Activated T-cell treated with anti-CD3 and anti-CD28 coated beads, Interleukin-2, amount 50 U/mL, for 1 hour (primary cell): ENCODE measurements around the gene OR11A1.
"Not testable (repeated sequence)": the region's sequence is repeated elsewhere in the genome, so short reads cannot be mapped to it uniquely, and the experiment has no call there.

Experiments
- DNase-seq: peaks from one replicate; pipeline ENCODE4 v3.0.0-alpha.2; 2020

OR11A1 gene

DNA sequence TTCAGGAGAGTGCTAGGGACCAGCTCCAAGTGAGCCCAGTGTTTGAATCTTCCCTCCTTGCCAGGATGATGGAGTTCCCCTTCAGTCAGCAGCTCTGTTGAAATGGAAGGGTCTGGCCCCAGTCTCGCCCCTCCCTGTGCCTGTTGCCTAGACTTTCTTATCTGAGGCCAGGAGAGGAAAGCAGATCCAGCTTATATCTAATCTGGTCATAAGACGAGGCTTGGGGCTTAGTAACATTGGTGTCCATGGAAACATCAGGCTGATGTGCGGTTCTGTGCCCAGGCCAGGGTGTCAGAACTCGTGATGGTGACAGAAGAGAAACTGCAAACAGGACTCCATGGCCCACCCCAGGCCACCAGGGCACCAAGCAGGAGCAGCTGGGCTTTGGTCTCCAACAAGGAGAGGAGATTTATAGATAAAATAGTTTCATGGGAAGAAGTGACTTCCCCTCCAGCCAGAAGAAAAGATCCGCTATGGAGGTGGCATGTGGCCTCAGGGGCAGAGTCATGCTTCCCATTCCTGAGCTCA, 21.1 kb upstream of the OR11A1 start:
- DNase-seq: no peak

DNA sequence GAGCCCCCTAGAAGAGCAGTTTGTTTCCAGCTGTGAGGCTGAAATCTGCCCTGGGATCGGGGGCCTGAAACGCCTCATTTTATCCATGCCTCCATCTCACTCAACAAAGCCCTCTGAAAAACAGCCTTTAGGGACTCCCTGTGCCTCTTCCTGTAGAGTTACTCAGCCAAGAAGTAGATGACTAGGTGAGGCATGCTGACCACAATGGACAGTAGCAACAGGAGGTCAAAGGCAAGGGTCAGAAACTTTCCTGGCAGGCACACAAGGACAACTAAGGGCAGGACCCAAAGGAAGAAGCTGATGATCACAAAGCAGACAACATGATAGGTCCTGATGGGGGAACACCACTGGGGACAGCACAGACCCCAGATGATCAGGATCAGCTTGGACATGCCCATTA, 18.1 kb upstream of the OR11A1 start:
- no peak for DNase-seq

DNA sequence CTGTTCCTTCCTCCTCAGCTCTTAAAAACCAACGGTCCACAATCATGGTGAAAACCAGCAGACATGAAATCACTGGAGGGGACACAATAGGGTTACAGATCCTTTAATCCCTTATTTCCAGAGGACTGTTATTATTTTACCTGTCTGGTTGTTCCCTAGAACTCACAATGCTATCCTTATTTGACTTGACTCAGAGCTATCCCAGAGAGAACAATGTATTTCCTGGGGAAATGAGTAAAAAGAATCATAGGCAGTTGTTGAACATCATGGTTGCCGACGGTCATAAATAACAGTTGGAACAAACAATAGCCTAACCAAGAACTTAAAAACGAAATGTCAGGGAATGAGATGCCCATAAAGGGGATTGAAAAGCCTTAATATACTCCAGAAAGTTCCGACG, 9.4 kb upstream of the OR11A1 start:
- DNase-seq: no peak

DNA sequence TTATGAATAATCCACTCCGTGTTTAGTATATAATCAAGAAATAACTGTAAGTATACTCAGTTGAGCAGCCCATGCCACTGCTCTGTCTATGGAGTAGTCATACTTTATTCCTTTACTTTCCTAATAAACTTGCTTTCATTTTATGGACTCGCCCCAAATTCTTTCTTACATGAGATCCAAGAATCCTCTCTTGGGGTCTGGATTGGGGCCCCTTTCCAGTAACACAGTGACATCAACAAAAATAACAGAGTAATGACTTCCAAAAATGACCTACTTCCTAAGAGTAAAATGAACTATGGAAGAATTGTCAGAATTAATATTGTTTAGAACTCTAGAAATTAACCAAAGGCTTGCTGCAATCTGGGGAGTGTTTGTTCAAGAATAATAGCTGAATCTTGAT, 8.9 kb upstream of the OR11A1 start:
- no peak for DNase-seq

DNA sequence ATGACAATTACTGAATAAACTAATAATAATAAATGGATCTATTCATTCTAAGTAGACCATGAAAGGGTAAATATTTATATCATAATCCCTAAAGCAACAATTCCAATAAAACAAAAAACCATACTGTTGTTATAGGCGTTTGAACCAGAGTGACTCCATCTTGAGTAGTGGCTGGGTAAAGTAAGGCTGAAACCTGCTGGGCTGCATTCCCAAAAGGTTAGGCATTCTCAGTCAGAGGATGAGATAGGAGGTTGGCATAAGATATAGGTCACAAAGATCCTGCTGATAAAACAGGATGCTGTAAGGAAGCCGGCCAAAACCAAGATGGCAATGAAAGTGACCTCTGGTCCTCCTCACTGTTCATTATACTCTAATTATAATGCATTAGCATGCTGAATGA, 8.4 kb upstream of the OR11A1 start:
- DNase-seq: no peak

DNA sequence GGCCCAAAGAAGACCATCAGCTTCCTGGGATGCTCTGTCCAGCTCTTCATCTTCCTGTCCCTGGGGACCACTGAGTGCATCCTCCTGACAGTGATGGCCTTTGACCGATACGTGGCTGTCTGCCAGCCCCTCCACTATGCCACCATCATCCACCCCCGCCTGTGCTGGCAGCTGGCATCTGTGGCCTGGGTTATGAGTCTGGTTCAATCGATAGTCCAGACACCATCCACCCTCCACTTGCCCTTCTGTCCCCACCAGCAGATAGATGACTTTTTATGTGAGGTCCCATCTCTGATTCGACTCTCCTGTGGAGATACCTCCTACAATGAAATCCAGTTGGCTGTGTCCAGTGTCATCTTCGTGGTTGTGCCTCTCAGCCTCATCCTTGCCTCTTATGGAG, 5.2 kb upstream of the OR11A1 start:
- no peak for DNase-seq

DNA sequence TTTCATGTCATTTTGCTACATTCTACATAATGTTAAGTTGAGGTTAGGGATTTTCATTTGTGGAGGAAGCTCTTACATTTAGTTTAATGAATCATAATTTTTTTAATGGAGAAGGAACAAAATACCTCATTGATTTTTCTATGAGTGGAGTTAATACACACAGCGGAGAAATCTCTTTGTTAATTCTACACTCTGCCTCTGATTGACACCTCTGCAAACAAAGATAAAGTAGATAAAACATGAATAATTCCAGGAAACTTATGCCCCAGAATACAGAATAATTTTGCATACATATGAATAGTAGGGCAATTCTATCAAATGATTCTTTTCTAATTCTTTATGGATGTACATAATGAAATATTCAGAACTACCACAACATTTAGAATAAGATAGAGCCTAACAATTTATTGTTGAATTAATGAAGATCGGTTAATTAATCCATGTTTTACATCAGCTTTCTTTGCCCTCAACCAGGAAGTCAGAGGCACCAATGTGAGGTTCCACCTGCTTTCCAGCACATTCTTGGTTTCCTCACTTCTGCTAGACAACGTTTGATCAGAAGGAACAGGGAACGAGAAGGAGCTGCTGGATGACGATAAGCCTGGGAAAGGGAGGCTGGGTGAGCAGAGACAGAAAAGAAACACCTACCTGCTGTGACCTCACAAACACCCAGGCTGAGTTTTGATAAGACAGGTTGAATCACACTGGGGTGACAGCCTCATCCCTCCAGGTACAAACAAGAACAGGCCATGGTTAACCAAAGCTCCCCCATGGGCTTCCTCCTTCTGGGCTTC, 4.3 kb upstream of the OR11A1 start:
- DNase-seq: no peak

DNA sequence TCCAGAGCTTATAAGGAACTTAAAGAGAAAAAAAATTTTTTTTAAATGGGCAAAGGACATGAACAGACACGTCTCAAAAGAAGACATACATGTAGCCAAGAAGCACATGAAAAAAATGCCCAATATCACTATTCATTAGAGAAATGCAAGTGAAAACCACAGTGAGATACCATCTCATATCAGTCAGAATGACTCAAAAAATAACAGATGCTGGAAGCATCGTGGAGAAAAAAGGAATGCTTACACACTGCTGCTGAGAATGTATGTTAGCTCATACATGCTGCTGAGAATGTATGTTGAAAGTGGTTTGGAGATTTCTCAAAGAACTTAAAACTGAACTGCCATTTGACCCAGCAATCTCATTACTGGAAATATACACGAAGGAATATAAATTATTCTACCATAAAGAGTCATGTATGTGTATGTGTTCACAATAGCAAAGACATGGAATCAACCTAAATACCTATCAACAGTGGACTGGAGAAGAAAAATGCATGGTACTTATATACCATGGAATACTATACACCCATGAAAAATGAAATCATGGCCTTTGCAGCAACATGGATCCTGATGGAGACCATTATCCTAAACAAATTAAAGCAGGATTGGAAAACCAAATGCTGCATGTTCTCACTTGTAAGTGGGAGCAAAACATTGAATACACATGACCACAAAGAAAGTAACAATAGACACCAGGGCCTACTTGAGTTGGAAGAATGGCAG, 5.2 kb downstream of the OR11A1 start:
- no peak for DNase-seq

DNA sequence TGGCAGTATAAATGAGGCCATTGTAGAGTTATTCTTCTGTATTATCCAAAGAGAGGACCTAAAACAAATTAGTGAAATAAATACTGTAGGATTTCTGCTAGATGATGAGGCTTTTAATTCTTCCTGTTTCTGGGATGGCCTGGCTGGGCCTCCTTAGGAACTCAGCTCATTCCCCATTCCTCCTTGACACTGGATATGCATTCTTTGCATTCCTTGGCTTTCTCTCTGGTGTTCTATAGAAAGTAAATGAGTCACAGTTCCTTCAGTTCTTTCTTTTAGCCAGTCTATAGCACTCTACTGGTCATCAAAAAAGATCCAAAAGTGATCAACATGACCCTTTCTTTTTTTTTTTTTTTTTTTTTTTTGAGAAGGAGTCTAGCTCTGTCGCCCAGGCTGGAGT, 9.2 kb downstream of the OR11A1 start:
- DNase-seq: no peak

DNA sequence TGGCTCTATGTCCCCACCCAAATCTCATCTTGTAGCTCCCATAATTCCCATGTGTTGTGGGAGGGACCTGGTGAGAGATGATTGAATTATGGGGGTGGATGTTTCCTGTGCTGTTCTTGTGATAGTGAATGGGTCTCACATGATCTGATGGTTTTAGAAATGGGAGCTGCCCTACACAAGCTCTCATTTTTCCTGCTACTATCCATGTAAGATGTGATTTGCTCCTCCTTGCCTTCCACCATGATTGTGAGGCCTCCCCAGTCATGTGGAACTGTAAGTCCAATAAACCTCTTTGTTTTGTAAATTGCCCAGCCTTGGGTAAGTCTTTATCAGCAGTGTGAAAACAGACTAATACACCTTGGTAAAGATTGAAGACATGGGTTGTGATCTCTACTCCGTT, 12.8 kb downstream of the OR11A1 start:
- DNase-seq: not testable (repeated sequence)

DNA sequence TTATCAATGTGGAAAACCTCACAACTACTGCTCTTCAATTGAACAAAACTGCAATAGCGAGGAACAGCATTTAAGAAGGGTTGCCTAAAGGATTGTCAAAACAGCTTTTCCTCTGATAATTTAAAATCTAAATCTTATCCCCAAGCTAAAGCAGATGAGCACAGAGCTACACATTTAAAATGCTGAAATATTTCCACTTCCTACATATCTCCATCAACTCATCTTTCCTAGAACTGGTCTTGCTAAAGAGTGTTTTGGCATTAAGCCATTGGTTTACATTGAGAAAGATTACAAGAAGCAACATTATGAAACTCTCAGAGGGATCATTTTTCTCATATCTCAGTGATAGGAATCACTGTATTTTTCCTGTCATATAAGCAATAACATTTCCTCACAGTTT, 14.2 kb downstream of the OR11A1 start:
- DNase-seq: no peak

DNA sequence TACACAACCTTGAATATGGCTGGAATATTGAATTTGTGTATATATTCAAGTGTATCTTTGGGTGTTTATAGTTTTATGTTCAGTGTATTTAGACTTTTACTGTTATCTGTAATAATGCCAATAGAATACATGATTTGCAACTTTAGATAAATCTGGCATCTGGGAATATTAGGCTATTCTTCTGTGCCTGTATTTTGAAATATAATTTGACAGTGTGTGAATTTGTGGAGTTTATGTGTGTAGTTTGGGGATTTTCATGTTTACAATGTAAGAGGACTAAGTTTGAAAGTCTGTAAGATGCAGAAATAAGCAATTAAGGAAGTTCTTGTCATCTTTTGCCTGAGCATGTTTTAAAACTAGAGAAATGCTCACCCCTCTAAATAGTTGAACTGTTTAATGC, 17.9 kb downstream of the OR11A1 start, which contains the start of gene OR10C1:
Gene OR10C1 (plus strand): TSS at position 301 of the 400 bp plus-strand sequence. CDS start 710 bp downstream, outside the sequence.
- no peak for DNase-seq

DNA sequence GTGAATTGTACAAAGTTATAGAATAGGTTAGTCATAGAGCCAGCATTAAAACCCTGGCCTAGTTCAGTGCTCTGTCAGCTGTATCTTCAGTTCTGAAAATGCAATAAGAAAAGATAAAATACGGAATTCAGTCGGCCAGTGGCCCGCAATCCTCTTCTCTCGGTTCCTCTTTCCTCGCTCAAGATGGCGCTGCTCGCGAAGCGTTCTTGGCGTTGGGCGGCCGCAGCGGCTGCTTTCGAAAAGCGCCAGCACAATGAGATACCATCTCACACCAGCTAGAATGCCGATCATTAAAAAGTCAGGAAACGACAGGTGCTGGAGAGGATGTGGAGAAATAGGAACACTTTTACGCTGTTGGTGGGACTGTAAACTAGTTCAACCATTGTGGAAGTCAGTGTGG, 20.1 kb downstream of the OR11A1 start:
- not testable (repeated sequence) for DNase-seq

DNA sequence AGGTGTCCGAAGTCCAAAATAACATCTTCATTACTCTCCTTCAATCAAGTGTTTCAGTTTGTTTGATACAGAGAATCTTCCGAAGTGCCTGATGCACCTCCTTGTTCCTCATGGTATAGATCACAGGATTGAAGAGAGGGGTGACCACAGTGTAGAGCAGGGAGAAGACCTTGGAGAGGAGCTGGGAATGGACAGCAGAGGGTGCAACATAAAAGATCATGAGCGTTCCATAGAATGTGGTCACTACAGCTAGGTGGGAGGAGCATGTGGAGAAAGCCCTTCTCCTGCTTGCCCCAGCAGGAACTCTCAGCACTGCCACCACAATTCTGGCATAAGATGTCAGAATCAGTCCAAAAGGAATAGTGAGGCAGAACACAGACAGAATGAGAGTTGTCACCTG, 30.2 kb downstream of the OR11A1 start:
- no peak for DNase-seq

DNA sequence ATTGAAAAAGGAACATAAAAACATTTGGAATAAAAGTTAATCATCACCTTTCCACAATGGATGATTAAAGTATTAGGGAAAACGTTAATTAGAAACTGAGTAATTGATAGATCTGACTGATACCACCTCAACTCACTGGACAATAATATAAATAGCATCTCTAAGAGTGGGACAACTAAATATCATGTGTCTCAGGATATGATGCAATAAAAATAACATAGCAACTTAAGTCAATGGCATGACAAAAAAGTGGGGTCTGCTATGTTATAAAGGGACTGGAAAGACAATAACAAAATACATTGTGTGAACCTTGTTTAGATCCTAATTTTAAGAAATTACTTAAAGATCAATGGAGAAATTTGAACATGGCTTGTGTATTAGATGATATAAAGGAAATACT, 31.8 kb downstream of the OR11A1 start:
- no peak for DNase-seq

DNA sequence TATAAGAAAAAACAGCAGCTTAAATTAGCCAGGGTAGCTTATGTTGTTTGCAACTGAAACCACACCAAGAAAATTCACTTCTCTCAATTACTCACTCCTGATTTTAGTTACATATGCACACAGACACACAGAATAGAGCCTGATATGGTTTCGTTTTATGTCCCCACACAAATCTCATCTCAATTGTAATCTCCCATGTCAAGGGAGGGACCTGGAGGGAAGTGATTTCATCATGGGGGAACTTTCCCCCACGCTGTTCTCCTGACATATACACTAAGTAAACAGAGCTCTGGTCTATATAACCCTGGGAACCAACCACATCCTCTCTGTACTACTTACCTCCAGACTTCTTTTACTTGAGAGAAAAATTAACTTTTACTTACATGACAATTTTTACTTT, 32.3 kb downstream of the OR11A1 start:
- DNase-seq: no peak

DNA sequence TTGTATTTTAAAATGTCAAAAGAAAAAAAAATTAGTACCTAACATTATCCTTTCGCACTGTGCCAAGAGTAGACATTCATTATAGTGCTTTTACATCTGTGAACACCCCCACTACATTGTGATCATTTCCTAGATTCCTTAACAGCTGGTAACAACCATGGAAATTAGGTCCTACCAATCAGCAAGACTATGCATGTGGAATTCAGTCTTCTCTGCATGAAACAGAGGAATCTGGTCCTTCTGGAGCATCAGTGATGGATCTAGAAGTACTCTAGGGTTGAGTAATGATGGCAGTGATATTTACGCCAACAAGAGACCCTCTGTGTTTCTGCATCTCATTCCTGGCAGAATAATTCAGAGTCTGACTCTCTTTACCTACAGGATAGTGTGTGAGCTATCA, 32.7 kb downstream of the OR11A1 start:
- no peak for DNase-seq

DNA sequence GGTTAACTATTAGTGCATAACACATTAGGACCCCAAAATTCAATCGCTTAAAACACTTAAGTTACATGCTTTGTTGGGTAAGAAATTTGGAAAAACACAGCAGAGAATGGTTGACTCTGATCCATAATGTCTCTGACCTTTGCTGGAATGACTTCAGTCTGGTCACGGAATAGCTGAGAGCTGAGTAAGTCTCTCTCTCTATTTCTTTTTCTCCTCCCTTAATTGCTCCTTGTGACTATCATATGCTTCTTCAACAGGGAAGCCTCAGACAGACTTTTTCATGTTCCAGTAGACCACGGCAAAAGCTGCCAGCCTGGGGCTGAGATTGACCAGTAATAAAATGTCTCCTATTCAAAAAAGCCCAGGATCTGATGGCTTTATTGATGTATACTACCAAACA, 37.4 kb downstream of the OR11A1 start:
- DNase-seq: no peak

DNA sequence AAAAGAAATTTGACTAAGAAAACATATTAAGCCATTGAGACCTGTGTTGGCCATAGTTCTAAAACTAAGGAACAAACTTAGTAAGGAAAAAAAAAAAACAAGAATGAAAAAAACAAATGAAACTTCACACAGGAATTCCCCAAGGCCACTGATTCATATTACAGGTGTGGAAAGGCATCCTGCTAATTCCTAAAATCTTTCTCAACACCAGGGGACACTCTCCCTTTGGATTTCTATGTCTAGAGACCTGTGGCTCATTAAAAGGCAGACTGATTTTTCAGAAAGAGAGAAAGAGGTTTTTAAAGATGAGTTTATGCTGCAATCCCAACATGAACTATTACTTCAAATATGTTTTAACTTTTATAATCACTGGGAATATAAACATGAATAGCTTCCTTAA, 42.3 kb downstream of the OR11A1 start, which contains the start of gene OR12D1:
Gene OR12D1 (plus strand): TSS at position 341 of the 400 bp plus-strand sequence.
- no peak for DNase-seq

DNA sequence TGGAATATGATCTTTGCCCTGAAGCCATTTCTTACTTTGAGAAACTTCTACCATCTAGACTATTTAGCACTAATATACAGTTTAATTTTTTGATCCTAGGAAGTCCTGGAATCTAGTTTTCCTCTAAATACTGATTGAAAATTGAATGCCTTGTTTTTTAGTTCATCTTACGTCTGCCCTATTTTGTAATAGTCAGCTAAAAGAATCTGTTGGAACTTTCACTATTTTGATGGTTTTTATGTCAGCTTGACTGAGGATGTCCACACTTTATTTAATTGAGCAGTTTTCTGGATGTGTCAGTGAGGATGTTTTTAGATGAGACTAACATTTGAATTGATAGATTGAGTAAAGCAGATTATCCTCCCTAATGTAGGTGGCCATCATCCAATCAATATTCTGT, 53.1 kb downstream of the OR11A1 start:
- DNase-seq: no peak

DNA sequence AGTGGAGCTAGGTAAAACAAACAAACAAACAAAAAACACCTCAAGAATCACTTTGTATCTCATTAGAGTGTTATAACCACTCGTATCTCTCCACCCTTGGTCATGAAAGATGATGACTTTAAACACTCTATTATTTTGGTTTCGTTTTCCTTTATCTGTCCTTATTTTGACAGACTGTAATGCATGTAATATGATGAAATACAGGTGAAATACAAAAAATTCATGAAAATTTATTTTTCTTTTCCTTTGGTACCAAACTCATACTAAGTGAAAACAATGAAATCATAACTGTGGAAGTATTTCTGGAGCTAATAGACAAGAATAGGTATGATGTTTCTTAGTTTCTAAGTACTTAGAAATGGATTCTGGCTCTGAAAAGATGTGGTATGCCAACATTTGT, 57.3 kb downstream of the OR11A1 start:
- DNase-seq: no peak

DNA sequence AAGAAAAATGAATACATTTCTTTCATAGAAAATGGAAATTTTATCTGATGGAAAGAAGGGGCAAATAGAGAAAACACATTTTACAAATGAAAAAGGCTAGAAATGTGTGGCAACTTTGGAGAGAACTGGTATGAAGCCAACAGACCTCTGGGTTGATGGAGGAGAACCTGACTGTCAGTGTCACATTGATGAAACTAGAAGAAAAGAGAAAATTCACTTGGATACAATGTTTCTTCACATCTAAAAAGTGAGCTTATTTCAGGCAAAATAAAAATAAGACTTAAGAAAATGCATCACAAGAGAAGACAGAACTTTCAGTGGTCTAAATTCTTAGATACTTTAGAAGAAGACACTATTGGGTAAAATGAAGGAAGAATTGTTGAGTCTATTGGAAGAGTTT, 61.5 kb downstream of the OR11A1 start, which contains the start of gene OR12D2:
Gene OR12D2 (plus strand): TSS at position 301 of the 400 bp plus-strand sequence. CDS start 1,069 bp downstream, outside the sequence.
- no peak for DNase-seq

DNA sequence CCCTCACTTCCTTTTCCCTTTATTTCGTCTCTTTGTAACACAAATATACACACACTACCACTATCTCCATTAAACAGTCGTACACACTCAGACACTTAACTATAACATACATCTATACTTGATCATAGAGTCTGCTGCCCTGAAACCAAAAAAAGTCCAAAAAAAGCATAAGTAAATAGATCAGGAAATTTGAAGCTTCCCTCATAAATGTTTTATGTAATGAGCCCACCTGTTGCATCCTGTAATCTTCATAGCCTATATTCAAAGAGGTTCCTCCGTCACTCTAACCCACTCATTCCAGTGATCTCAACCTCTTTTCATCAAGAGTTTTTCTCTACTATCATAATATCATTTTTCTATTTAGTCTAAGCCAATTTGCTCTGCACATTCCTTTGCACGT, 68.3 kb downstream of the OR11A1 start:
- no peak for DNase-seq

DNA sequence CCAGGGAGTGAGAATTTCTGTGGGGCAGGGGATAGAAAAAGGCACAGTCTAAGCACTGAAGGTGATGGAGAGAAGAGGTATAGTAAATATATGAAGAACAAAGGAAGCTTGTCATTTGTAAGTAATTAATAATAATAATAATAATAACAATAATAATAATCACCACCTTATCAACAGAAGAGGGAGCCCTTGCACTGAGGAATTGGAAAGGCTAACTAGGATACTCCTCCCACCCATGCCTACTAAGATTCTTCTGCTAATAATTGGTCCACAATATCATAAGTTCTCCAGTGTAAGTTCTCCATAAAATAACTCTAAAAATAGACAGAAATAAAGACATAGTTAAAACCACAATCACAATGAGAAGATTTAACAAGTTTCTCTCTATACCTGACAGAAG, 80.9 kb downstream of the OR11A1 start:
- no peak for DNase-seq
